GM18861 (cell line): ENCODE results near the gene IFT74.
"Not testable (repeated sequence)": the region's sequence is repeated elsewhere in the genome, so short reads cannot be mapped to it uniquely, and the experiment has no call there.

ENCODE experiments used
- ATAC-seq: cut with Tn5 transposase; IDR thresholded peaks from one replicate; pipeline ENCODE4 v1.9.1; 2021; ENCODE audit not compliant: unreplicated experiment

The IFT74 gene

DNA sequence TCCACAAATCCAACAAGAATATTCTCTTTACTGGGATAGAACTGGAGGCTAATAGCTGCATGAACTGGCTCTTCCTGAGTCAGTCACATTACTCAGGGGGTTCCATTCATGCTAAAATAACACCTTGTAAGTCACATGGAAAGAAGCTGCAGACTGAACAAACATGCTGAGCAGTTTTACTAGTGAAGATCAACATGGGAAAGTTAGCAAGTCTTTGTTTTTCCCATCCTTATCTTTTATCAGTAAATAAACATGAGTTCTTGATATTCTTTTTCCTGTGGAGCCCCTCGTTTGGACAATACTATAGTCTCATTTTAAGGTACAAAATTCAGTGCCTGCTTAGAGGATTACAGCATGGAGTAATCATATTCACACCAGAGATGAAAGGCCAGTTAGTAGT, 109.1 kb downstream of the IFT74 start:
- no peak for ATAC-seq

GRCh38 chr9:27073841-27074728, 117.9 kb downstream of the IFT74 start:
- ATAC-seq = no peak

- ATAC-seq = no peak
Observed at GRCh38 chr9:27078685-27079084, 122.5 kb downstream of the IFT74 start.

DNA sequence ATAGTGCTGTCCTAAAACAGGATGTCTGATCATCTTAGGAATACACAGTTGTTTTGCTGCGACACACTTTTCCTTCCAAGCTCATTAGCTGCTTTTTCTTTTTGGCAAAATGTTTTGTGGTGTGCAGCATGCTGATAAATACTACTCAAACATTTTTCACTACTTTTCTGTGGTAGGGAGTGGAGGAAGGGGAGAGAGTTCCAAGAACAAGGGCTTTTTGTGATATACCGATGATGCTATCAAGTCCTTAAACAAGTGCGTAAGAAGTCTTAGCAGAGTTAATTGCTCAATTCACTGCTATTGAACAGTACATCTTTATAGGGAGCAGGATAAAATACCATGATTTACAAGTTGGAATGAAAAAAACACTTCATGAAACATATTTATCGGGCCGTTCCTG, 129.2 kb downstream of the IFT74 start:
- no peak for ATAC-seq

DNA sequence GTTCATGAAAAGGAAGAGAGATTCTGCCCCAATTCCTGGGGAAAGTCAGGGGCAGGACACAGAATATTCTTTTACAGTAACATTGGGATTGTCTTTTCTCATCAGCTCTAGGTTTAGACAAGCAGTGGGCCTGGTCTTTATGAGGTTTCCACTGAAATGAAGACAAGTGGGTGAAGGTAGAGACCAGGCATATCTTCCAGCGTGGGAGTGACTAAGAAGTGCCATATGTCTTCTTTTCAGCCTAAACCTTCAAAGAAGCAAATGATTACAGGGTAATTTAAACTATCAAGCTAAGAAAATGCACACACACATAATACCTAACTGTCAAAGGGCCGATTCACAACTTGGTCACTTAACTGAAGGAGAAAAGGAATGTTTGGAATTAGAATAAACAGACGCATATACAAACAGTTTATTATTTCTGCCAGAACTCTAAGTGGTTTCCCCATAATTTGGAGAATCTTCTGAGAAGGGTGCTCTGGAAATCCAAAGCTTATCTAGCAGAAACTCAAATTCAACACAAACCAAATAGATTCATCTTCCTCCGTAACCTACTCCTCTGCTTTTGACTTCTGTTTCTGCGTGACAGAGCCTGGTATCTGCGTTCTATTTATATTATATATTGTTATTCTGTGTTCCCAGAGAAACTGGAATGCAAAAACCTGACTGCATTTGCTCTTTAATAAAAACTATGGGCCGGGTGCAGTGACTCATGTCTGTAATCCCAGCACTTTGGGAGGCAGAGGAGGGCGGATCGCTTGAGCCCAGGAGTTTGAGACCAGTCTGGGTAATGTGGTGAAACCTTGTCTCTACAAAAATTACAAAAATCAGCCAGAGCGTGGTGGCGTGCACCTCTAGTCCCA, 130.8 kb downstream of the IFT74 start:
- ATAC-seq = no peak

- no peak for ATAC-seq
Observed at GRCh38 chr9:27088981-27089380, 132.8 kb downstream of the IFT74 start.

GRCh38 chr9:27089706-27090105, 133.5 kb downstream of the IFT74 start:
- no peak for ATAC-seq

DNA sequence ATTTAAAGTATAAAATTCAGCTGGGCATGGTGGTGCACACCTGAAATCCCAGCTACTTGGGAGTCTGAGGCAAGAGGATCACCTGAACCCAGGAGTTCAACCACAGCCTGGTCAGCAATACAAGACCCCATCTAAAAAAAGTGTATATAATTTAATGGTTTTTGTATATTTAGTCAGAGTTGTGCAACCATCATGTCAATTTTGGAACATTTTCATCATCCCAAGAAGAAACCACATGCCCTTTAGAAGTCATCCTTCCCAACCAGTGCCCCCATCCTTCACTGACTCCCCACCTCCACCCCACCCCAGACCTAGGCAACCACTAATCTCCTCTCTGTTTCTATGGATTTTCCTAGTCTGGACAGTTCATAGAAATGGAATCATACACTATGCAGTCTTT, 134.0 kb downstream of the IFT74 start:
- no peak for ATAC-seq

DNA sequence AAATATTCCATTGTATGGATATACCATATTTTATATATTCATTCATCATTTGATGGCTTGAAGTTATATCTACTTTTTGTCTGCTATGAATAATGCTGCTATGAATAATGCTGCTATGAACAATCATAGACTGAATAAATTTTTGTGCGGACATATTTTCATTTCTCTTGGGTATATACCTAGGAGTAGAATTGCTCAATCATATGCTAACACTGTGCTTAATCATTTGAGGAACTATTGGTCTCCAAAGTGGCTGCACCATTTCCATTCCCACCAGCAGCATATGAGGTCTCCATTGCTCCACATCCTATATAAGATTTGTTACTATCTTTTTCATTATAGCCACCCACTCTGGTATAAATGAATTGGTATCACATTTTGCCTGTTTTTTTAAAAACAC, 134.5 kb downstream of the IFT74 start:
- ATAC-seq = no peak

- not testable (repeated sequence) for ATAC-seq
Observed at GRCh38 chr9:27092496-27092895, 136.3 kb downstream of the IFT74 start.

DNA sequence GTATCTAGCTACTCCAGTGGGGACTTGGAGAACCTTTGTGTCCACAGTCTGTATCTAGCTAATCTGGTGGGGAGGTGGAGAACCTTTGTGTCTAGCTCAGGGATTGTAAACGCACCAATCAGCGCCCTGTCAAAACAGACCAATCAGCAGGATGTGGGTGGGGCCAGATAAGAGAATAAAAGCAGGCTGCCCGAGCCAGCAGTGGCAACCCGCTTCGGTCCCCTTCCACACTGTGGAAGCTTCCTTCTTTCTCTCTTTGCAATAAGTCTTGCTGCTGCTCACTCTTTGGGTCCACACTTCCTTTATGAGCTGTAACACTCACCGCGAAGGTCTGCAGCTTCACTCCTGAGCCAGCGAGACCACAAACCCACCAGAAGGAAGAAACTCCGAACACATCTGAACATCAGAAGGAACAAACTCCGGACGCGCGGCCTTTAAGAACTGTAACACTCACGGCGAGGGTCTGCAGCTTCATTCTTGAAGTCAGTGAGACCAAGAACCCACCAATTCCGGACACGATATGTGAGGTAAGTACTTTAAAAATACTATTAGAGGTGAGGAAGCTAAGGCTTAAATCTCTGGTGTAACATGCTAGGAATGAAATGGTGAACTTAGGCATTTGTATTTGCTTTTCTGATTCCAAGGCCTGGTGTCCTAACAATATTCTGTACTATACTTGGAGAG, 137.3 kb downstream of the IFT74 start:
- ATAC-seq = not testable (repeated sequence)

- no peak for ATAC-seq
Observed at GRCh38 chr9:27094640-27095298, 138.6 kb downstream of the IFT74 start.

DNA sequence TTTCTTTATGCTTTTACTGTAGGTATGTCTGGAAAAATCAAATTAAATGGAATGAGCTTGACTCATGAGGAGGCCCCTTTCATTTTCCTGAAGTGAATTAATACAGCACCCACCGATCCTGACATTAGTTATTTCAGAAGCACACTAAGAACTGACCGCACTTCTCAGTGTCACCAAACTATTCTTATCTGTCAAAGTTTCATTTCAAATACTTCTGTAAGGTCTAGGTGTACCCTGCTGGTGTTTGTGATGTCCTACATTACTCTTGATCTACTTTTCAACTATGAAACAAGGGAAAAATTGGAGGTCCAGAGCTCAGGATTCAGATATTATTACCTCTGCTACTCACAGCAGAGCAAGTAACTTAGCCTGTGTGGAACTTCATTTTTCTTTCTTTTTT, 151.0 kb downstream of the IFT74 start:
- no peak for ATAC-seq

- ATAC-seq = no peak
Observed at GRCh38 chr9:27108981-27109541, 152.8 kb downstream of the IFT74 start, which contains the start of gene TEK. TSS of gene TEK (plus strand) at chr9:27109225. CDS start at chr9:27109591, 366 bp downstream.

DNA sequence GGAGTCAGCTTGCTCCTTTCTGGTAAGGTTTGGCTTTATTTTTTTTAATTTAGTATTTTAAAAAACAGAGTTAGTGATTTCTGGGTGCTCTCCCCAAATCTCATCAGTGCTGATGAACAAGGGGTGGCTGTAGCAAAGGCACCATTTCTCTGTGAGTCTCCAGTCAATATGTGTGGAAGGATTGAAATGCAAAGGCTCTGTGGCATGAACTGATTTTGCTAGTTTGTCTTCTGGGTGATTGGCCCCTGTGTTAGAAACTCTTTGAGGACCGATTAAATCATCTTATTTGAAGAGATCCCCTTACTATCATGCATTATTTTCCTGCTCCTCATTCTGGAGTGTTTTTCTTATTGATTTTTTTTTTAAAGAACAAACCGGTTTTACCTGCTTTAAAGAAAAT, 153.4 kb downstream of the IFT74 start:
- ATAC-seq = no peak

GRCh38 chr9:27110181-27110580, 154.0 kb downstream of the IFT74 start:
- no peak for ATAC-seq

- ATAC-seq = no peak
Observed at GRCh38 chr9:27112235-27112634, 156.0 kb downstream of the IFT74 start.
